ENCODE measurements around the gene LAMTOR4. TPM values are rescaled to one million over a fixed set of nuclear protein-coding genes. Genes with fewer than 3 reads are reported as not detected.
A peak's percentile ranks its signal among the peaks of the same experiment; 100 is the strongest.

LAMTOR4 gene
- total and polyA plus RNA-seq, 2 of the 13 experiments (the other 11 are each of a cell fraction or from before 2014, with no cell fraction given), result 115 to 118 TPM

- TF ChIP-seq ZNF318 (CRISPR knock-in tag; IDR thresholded peaks at IDR 0.05), result no peak
- no peak for TF ChIP-seq MIXL1 (CRISPR knock-in tag; IDR thresholded peaks at IDR 0.05)
- 0 out of 2 replicates have a peak, but pooled peaks have one; percentile 65 for TF ChIP-seq U2AF2 (IDR thresholded peaks at IDR 0.05; ENCODE audit: low read depth, low read length)
- peak; percentile 84 for TF ChIP-seq SRY (CRISPR knock-in tag; IDR thresholded peaks at IDR 0.05)
- TF ChIP-seq MAF1 (CRISPR knock-in tag; IDR thresholded peaks at IDR 0.05; ENCODE audit: borderline replicate concordance), result no peak
- TF ChIP-seq RARG (CRISPR knock-in tag; IDR thresholded peaks at IDR 0.05; ENCODE audit: low read depth), result no peak
Measured at GRCh38 chr7:100100420-100101015, 48.2 kb upstream of the LAMTOR4 start (continued).
